Measurements from ENCODE around the gene PSMA6. TPM values are rescaled to one million over a fixed set of nuclear protein-coding genes. Genes with fewer than 3 reads are reported as not detected.

The PSMA6 gene
- polyA plus RNA-seq, 2 of the 4 experiments (the other 2 are of a cell fraction): 369 to 395 TPM

- FAIRE-seq (no peak), DNase-seq (ENCODE audit: low read depth in 1 of 2, low spot score in 1 of 2) (no peak), ATAC-seq (no peak)
- Histone ChIP-seq H3K9me3 (no peaks in the 10 kb centered on the region), H3K4me3 (no peak overlapping the region), H3K4me1 (peaks cover 3% of the 10 kb centered on the region; the same call in 2 of the 3 replicates), H3K4me2 (no peak overlapping the region), H3K27ac (no peak overlapping the region)
- ChIA-PET CTCF (interaction anchor here (2.0 kb wide), 1 partner anchor 15 kb away, joined by 5 read pairs; no protein-coding TSS in a partner anchor), POLR2A (no interaction called here)
- WGBS (ENCODE audit: missing lambda C conversion rate): 82% methylated on average over 2 of the region's 2 CpGs
- TF ChIP-seq, protein P1, sequence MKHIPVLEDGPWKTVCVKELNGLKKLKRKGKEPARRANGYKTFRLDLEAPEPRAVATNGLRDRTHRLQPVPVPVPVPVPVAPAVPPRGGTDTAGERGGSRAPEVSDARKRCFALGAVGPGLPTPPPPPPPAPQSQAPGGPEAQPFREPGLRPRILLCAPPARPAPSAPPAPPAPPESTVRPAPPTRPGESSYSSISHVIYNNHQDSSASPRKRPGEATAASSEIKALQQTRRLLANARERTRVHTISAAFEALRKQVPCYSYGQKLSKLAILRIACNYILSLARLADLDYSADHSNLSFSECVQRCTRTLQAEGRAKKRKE (CRISPR knock-in tag; IDR thresholded peaks at IDR 0.05; ENCODE audit: low read depth): no peak
- TF ChIP-seq CBX8 (IDR thresholded peaks at IDR 0.05) (no peak), FOSL2 (IDR thresholded peaks at IDR 0.05) (no peak), FOSL2 (CRISPR knock-in tag; IDR thresholded peaks at IDR 0.05) (no peak), MAZ (IDR thresholded peaks at IDR 0.05; ENCODE audit: borderline replicate concordance, low read depth, low read length) (no peak), JUN (IDR thresholded peaks at IDR 0.05) (no peak), HEYL (CRISPR knock-in tag; IDR thresholded peaks at IDR 0.05) (no peak), GATA3 (IDR thresholded peaks at IDR 0.05; ENCODE audit: borderline replicate concordance) (no peak), SREBF2 (IDR thresholded peaks at IDR 0.05) (no peak), NPAS2 (CRISPR knock-in tag; IDR thresholded peaks at IDR 0.05; ENCODE audit: borderline replicate concordance) (no peak), FOSB (CRISPR knock-in tag; IDR thresholded peaks at IDR 0.05) (no peak), MAX (IDR thresholded peaks at IDR 0.05) (no peak), EHMT2 (IDR thresholded peaks at IDR 0.05; ENCODE audit: low read depth) (no peak)
- TF ChIP-seq, protein P2, sequence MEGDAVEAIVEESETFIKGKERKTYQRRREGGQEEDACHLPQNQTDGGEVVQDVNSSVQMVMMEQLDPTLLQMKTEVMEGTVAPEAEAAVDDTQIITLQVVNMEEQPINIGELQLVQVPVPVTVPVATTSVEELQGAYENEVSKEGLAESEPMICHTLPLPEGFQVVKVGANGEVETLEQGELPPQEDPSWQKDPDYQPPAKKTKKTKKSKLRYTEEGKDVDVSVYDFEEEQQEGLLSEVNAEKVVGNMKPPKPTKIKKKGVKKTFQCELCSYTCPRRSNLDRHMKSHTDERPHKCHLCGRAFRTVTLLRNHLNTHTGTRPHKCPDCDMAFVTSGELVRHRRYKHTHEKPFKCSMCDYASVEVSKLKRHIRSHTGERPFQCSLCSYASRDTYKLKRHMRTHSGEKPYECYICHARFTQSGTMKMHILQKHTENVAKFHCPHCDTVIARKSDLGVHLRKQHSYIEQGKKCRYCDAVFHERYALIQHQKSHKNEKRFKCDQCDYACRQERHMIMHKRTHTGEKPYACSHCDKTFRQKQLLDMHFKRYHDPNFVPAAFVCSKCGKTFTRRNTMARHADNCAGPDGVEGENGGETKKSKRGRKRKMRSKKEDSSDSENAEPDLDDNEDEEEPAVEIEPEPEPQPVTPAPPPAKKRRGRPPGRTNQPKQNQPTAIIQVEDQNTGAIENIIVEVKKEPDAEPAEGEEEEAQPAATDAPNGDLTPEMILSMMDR (IDR thresholded peaks at IDR 0.05): no peak
- TF ChIP-seq, protein P3, sequence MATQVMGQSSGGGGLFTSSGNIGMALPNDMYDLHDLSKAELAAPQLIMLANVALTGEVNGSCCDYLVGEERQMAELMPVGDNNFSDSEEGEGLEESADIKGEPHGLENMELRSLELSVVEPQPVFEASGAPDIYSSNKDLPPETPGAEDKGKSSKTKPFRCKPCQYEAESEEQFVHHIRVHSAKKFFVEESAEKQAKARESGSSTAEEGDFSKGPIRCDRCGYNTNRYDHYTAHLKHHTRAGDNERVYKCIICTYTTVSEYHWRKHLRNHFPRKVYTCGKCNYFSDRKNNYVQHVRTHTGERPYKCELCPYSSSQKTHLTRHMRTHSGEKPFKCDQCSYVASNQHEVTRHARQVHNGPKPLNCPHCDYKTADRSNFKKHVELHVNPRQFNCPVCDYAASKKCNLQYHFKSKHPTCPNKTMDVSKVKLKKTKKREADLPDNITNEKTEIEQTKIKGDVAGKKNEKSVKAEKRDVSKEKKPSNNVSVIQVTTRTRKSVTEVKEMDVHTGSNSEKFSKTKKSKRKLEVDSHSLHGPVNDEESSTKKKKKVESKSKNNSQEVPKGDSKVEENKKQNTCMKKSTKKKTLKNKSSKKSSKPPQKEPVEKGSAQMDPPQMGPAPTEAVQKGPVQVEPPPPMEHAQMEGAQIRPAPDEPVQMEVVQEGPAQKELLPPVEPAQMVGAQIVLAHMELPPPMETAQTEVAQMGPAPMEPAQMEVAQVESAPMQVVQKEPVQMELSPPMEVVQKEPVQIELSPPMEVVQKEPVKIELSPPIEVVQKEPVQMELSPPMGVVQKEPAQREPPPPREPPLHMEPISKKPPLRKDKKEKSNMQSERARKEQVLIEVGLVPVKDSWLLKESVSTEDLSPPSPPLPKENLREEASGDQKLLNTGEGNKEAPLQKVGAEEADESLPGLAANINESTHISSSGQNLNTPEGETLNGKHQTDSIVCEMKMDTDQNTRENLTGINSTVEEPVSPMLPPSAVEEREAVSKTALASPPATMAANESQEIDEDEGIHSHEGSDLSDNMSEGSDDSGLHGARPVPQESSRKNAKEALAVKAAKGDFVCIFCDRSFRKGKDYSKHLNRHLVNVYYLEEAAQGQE (IDR thresholded peaks at IDR 0.05): no peak
Measured at GRCh38 chr14:35254736-35255135, 37.4 kb upstream of the PSMA6 start.

DNA sequence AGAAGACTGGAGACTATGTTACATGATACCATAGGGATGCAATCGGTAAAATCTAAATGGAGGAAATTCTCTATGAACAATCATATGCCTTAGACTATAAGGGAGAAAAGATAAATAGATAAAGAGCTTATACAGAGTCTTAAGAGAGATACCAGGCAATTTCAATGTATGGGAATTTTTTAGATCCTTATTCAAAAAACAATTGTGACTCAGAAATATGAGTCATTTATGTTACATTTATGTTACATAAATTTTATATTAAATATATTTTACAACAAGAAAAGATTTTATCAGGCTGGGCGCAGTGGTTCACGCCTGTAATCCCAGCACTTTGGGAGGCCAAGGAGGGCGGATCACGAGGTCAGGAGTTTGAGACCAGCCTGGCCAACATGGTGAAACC is 36.5 kb upstream of the PSMA6 start:
- no peak overlapping the region for H3K27ac ChIP-seq
- TF ChIP-seq RAD21 (conservative IDR thresholded peaks at IDR 0.05 in 1 of 2, IDR thresholded peaks at IDR 0.05 in 1 of 2) (no peak), EHF (CRISPR knock-in tag; IDR thresholded peaks at IDR 0.05) (no peak), POLR2A (IDR thresholded peaks at IDR 0.05; ENCODE audit: low read length) (no peak), POLR2AphosphoS2 (conservative IDR thresholded peaks at IDR 0.05; ENCODE audit: low read length) (no peak), KDM5A (IDR thresholded peaks at IDR 0.05) (no peak), MAFK (IDR thresholded peaks at IDR 0.05; ENCODE audit: partially characterized antibody) (no peak), HOXB13 (CRISPR knock-in tag; IDR thresholded peaks at IDR 0.05; ENCODE audit: low read depth) (no peak), SREBF2 (IDR thresholded peaks at IDR 0.05) (no peak), ZSCAN20 (CRISPR knock-in tag; IDR thresholded peaks at IDR 0.05) (no peak), RFX5 (IDR thresholded peaks at IDR 0.05) (no peak), KDM1A (IDR thresholded peaks at IDR 0.05; ENCODE audit: low read depth) (no peak), RARB (CRISPR knock-in tag; IDR thresholded peaks at IDR 0.05) (no peak)
- TF ChIP-seq, protein P4, sequence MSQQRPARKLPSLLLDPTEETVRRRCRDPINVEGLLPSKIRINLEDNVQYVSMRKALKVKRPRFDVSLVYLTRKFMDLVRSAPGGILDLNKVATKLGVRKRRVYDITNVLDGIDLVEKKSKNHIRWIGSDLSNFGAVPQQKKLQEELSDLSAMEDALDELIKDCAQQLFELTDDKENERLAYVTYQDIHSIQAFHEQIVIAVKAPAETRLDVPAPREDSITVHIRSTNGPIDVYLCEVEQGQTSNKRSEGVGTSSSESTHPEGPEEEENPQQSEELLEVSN (IDR thresholded peaks at IDR 0.05; ENCODE audit: borderline replicate concordance, low read depth): no peak
- ChIA-PET CTCF (interaction anchor here (0.6 kb wide), 1 partner anchor 16 kb away, joined by 4 read pairs; no protein-coding TSS in a partner anchor), POLR2A (no interaction called here)
- ATAC-seq (no peak), DNase-seq (ENCODE audit: low read depth in 1 of 2, low spot score in 1 of 2) (no peak), FAIRE-seq (no peak)
- peaks cover 8% of the 10 kb centered on the region; the same call in 1 of the 3 replicates for H3K9me3 ChIP-seq
- H3K4me2 ChIP-seq: no peak overlapping the region
- peaks cover 3% of the 10 kb centered on the region; the same call in 2 of the 3 replicates for H3K4me1 ChIP-seq
- no peak overlapping the region for H3K4me3 ChIP-seq
- WGBS (ENCODE audit: missing lambda C conversion rate): 89% methylated on average over 5 of the region's 5 CpGs

Measured in A549 (cell line).